ENCODE data around the gene ELK4. TPM values are rescaled to one million over a fixed set of nuclear protein-coding genes. Genes with fewer than 3 reads are reported as not detected.
A peak's percentile ranks its signal among the peaks of the same experiment; 100 is the strongest.

ELK4 gene
- total RNA-seq, 1 experiment from 2014 or later = 7.6 TPM

GRCh38 chr1:205583461-205584130, 48.2 kb downstream of the ELK4 start:
- no peak for DNase-seq (ENCODE audit: low spot score)

GRCh38 chr1:205582471-205583291, 49.1 kb downstream of the ELK4 start:
- peak; percentile 33 for DNase-seq (ENCODE audit: low spot score)

- peak; percentile 33 for DNase-seq (ENCODE audit: low spot score)
Observed at GRCh38 chr1:205582046-205582445, 49.8 kb downstream of the ELK4 start.

- no peak for DNase-seq (ENCODE audit: low spot score)
Observed at GRCh38 chr1:205581321-205581980, 50.4 kb downstream of the ELK4 start.

GRCh38 chr1:205580923-205581180, 51.0 kb downstream of the ELK4 start:
- DNase-seq (ENCODE audit: low spot score) = no peak

- DNase-seq (ENCODE audit: low spot score) = no peak
Observed at GRCh38 chr1:205580140-205580922, 51.5 kb downstream of the ELK4 start.

GRCh38 chr1:205579711-205580110, 52.1 kb downstream of the ELK4 start:
- no peak for DNase-seq (ENCODE audit: low spot score)

GRCh38 chr1:205578780-205579571, 52.8 kb downstream of the ELK4 start:
- peak; percentile 79 for DNase-seq (ENCODE audit: low spot score)

GRCh38 chr1:205577874-205578658, 53.7 kb downstream of the ELK4 start:
- no peak for DNase-seq (ENCODE audit: low spot score)

GRCh38 chr1:205576805-205577761, 54.7 kb downstream of the ELK4 start:
- DNase-seq (ENCODE audit: low spot score) = no peak

GRCh38 chr1:205576011-205576410, 55.8 kb downstream of the ELK4 start:
- DNase-seq (ENCODE audit: low spot score) = no peak

- peak; percentile 33 for DNase-seq (ENCODE audit: low spot score)
Observed at GRCh38 chr1:205575294-205575885, 56.4 kb downstream of the ELK4 start.

GRCh38 chr1:205572421-205572820, 59.4 kb downstream of the ELK4 start:
- no peak for DNase-seq (ENCODE audit: low spot score)

- no peak for DNase-seq (ENCODE audit: low spot score)
Observed at GRCh38 chr1:205571747-205572146, 60.1 kb downstream of the ELK4 start.

- no peak for DNase-seq (ENCODE audit: low spot score)
Observed at GRCh38 chr1:205570796-205571537, 60.8 kb downstream of the ELK4 start.

GRCh38 chr1:205570173-205570501, 61.7 kb downstream of the ELK4 start:
- DNase-seq (ENCODE audit: low spot score) = no peak

- no peak for DNase-seq (ENCODE audit: low spot score)
Observed at GRCh38 chr1:205569411-205570172, 62.2 kb downstream of the ELK4 start.
